GM19351 (cell line): ENCODE data around the gene ZNF496.

ENCODE experiments used
- ATAC-seq: cut with Tn5 transposase; IDR thresholded peaks from one replicate; pipeline ENCODE4 v1.9.1; 2021; ENCODE audit warnings: mild to moderate bottlenecking, moderate library complexity; ENCODE audit not compliant: unreplicated experiment

ZNF496 gene

GRCh38 chr1:247330548-247331171 is 1.0 kb downstream of the ZNF496 start:
- ATAC-seq = no peak

- no peak for ATAC-seq
Measured at GRCh38 chr1:247329097-247329617, 2.5 kb downstream of the ZNF496 start.

- no peak for ATAC-seq
Measured at GRCh38 chr1:247328311-247328710, 3.4 kb downstream of the ZNF496 start.

- no peak for ATAC-seq
Measured at GRCh38 chr1:247326411-247327130, 5.1 kb downstream of the ZNF496 start.

- ATAC-seq = no peak
Measured at GRCh38 chr1:247324923-247325322, 6.7 kb downstream of the ZNF496 start.

- no peak for ATAC-seq
Measured at GRCh38 chr1:247324204-247324787, 7.4 kb downstream of the ZNF496 start.

GRCh38 chr1:247322849-247323586 is 8.6 kb downstream of the ZNF496 start:
- ATAC-seq = peak; percentile 24

GRCh38 chr1:247322442-247322841 is 9.2 kb downstream of the ZNF496 start:
- ATAC-seq = peak; percentile 47

- no peak for ATAC-seq
Measured at GRCh38 chr1:247317702-247318101, 14.0 kb downstream of the ZNF496 start.

GRCh38 chr1:247316590-247317197 is 15.0 kb downstream of the ZNF496 start:
- ATAC-seq = no peak

- ATAC-seq = no peak
Measured at GRCh38 chr1:247304031-247304430, 27.6 kb downstream of the ZNF496 start.

- no peak for ATAC-seq
Measured at GRCh38 chr1:247303216-247303615, 28.5 kb downstream of the ZNF496 start.

- no peak for ATAC-seq
Measured at GRCh38 chr1:247301176-247301540, 30.5 kb downstream of the ZNF496 start.

GRCh38 chr1:247300491-247301175 is 31.0 kb downstream of the ZNF496 start:
- no peak for ATAC-seq

- no peak for ATAC-seq
Measured at GRCh38 chr1:247299723-247300381, 31.8 kb downstream of the ZNF496 start.

GRCh38 chr1:247298701-247299100 is 33.0 kb downstream of the ZNF496 start:
- ATAC-seq = no peak

- no peak for ATAC-seq
Measured at GRCh38 chr1:247298124-247298481, 33.6 kb downstream of the ZNF496 start.

- no peak for ATAC-seq
Measured at GRCh38 chr1:247297263-247298123, 34.2 kb downstream of the ZNF496 start.

GRCh38 chr1:247296599-247297180 is 35.0 kb downstream of the ZNF496 start:
- ATAC-seq = no peak
